Right lobe of liver (tissue), 4 donors: Measurements from ENCODE around the gene CCDC68.

Source experiments
- POLR2A ChIP-seq: fragments of 450-650 bp; IDR thresholded peaks from one replicate; pipeline ENCODE4 v1.6.1; 2017; ENCODE audit warnings: antibody characterized with exemption, mild to moderate bottlenecking
- TF ChIP-seq, protein P1 (sequence below), 4 donors: fragments of 200-600 bp in 3 of 4; fragments of 450-650 bp in 1 of 4; IDR thresholded peaks; one replicate each; pipeline versions ENCODE4 v1.5.1 to v1.8.0; 2016 to 2022; ENCODE audit warnings: antibody characterized with exemption in 4 of 4, mild to moderate bottlenecking in 2 of 4
- donor health status: DM: no; HTN: no; CAD: no.
- donor health status: DM: no; HTN: no; CAD: no.
- donor health status: DM: no; HTN: yes; CAD: no.

DNA sequence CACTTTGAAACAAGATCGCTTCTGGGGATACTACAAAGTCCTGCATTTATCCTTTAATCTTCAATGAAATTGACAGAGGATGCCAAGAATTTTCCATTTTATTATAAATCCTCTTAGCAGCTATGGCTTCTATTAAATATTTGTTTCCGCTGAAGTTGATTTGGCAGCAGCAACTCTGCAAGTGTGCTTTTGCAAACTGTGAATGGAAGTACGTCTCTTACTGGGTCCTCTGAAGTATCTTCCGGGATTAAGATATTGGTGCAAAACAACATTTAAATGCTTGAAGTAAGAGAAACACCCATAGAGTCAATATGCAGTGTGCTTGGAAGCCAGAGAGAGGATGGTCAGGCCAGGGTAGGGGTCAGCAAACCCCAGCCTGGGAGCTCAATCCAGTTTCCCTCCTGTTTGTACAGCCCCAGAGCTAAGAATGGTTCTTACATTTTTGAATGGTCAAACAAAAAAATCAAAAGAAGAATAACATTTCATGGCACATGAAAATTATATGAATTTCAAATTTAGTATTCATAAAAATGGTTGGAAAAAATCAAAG is 13.6 kb downstream of the CCDC68 start:
- TF ChIP-seq, protein P1, sequence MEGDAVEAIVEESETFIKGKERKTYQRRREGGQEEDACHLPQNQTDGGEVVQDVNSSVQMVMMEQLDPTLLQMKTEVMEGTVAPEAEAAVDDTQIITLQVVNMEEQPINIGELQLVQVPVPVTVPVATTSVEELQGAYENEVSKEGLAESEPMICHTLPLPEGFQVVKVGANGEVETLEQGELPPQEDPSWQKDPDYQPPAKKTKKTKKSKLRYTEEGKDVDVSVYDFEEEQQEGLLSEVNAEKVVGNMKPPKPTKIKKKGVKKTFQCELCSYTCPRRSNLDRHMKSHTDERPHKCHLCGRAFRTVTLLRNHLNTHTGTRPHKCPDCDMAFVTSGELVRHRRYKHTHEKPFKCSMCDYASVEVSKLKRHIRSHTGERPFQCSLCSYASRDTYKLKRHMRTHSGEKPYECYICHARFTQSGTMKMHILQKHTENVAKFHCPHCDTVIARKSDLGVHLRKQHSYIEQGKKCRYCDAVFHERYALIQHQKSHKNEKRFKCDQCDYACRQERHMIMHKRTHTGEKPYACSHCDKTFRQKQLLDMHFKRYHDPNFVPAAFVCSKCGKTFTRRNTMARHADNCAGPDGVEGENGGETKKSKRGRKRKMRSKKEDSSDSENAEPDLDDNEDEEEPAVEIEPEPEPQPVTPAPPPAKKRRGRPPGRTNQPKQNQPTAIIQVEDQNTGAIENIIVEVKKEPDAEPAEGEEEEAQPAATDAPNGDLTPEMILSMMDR (IDR thresholded peaks at IDR 0.05) = no peak
- no peak for TF ChIP-seq POLR2A
